DND-41 (cell line): ENCODE data around the gene PCGF3.

Experiments
- ATAC-seq: fragments of 200-7000 bp; cut with Tn5 transposase; 3 replicates; pipeline ENCODE4 v1.9.1; 2021; ENCODE audit warnings: low read depth; ENCODE audit not compliant: insufficient read depth
- DNase-seq: peaks from one replicate; pipeline ENCODE4 v3.0.0-alpha.2; 2020
- H2AFZ ChIP-seq: 2 replicates; pipeline ENCODE4 v1.6.0; 2012; ENCODE audit warnings: low read depth, low read length
- H3K27ac ChIP-seq: 2 replicates; pipeline ENCODE4 v1.5.1; 2012; ENCODE audit warnings: low read length, inconsistent platforms
- H3K27me3 ChIP-seq: fragments of 200-600 bp; sonication (generic); 2 replicates; pipeline ENCODE4 v1.6.0; 2012; ENCODE audit warnings: low read length, mild to moderate bottlenecking, inconsistent platforms; ENCODE audit not compliant: insufficient read depth, poor library complexity
- H3K36me3 ChIP-seq: 2 replicates; pipeline ENCODE4 v1.5.1; 2012; ENCODE audit warnings: low read length, inconsistent platforms; ENCODE audit not compliant: insufficient read depth
- H3K4me1 ChIP-seq: 2 replicates; pipeline ENCODE4 v1.5.1; 2012; ENCODE audit warnings: mild to moderate bottlenecking, low read length; ENCODE audit not compliant: insufficient read depth
- H3K4me2 ChIP-seq: 2 replicates; pipeline ENCODE4 v1.6.0; 2012; ENCODE audit warnings: mild to moderate bottlenecking, moderate library complexity, low read length, inconsistent platforms; ENCODE audit not compliant: insufficient read depth
- H3K4me3 ChIP-seq, 2 experiments: fragments of 200-600 bp in 1 of 2; shearing (Covaris generic) in 1 of 2; 2 replicates each; pipeline ENCODE4 v1.5.1; 2012 to 2016; ENCODE audit warnings: inconsistent platforms in 2 of 2, low read length in 2 of 2, mild to moderate bottlenecking in 2 of 2, low read depth in 1 of 2, moderate library complexity in 1 of 2
- H3K79me2 ChIP-seq: 2 replicates; pipeline ENCODE4 v1.6.0; 2012; ENCODE audit warnings: low read length, inconsistent platforms; ENCODE audit not compliant: insufficient read depth
- H3K9ac ChIP-seq: 2 replicates; pipeline ENCODE4 v1.6.0; 2012; ENCODE audit warnings: low read depth, mild to moderate bottlenecking, inconsistent platforms, low read length, moderate library complexity
- H3K9me3 ChIP-seq: 2 replicates; pipeline ENCODE4 v1.5.1; 2012; ENCODE audit warnings: low read length, moderate library complexity, mild to moderate bottlenecking, inconsistent platforms; ENCODE audit not compliant: insufficient read depth, severe bottlenecking
- H4K20me1 ChIP-seq: 2 replicates; pipeline ENCODE4 v1.6.0; 2012; ENCODE audit warnings: low read length; ENCODE audit not compliant: insufficient read depth
- CTCF ChIP-seq: IDR thresholded peaks from 2 replicates; pipeline ENCODE4 v1.5.1; 2012; ENCODE audit warnings: borderline replicate concordance, low read length, moderate library complexity, mild to moderate bottlenecking; ENCODE audit not compliant: poor library complexity, severe bottlenecking; ENCODE audit errors: extremely low read depth
- EZH2 ChIP-seq: IDR thresholded peaks from 3 replicates; pipeline ENCODE4 v1.6.1; 2012; ENCODE audit warnings: borderline replicate concordance, low read depth, mild to moderate bottlenecking, moderate library complexity, low read length, inconsistent platforms; ENCODE audit not compliant: severe bottlenecking

Gene PCGF3

GRCh38 chr4:744212-744841, 38.7 kb downstream of the PCGF3 start:
- no peaks in the 10 kb centered on the region for H3K27me3 ChIP-seq
- H3K79me2 ChIP-seq: peaks cover 11% of the 10 kb centered on the region
- H3K36me3 ChIP-seq: peaks cover 43% of the 10 kb centered on the region
- DNase-seq (no peak), ATAC-seq (no peak)
- H2AFZ ChIP-seq: no peak overlapping the region
- H3K4me1 ChIP-seq: no peaks in the 10 kb centered on the region
- no peak overlapping the region for H3K4me3 ChIP-seq
- H4K20me1 ChIP-seq: peaks cover 16% of the 10 kb centered on the region
- no peak overlapping the region for H3K9ac ChIP-seq
- H3K9me3 ChIP-seq: no peaks in the 10 kb centered on the region
- TF ChIP-seq EZH2: no peak
- no peak for TF ChIP-seq CTCF
- no peak overlapping the region for H3K4me2 ChIP-seq
- no peak overlapping the region for H3K27ac ChIP-seq

- Histone ChIP-seq H3K27ac (no peak overlapping the region), H3K36me3 (peaks cover 45% of the 10 kb centered on the region), H3K4me2 (no peak overlapping the region), H4K20me1 (peaks cover 28% of the 10 kb centered on the region), H3K79me2 (peaks cover 32% of the 10 kb centered on the region), H3K27me3 (no peaks in the 10 kb centered on the region), H3K9ac (no peak overlapping the region), H3K9me3 (no peaks in the 10 kb centered on the region), H3K4me3 (no peak overlapping the region), H2AFZ (no peak overlapping the region), H3K4me1 (no peaks in the 10 kb centered on the region)
- ATAC-seq: no peak
- TF ChIP-seq CTCF: no peak
- no peak for TF ChIP-seq EZH2
- DNase-seq: no peak
Observed at GRCh38 chr4:747546-748170, 42.0 kb downstream of the PCGF3 start.

GRCh38 chr4:748461-748860, 42.8 kb downstream of the PCGF3 start:
- Histone ChIP-seq H3K27ac (no peak overlapping the region), H2AFZ (no peak overlapping the region), H3K36me3 (peaks cover 44% of the 10 kb centered on the region), H3K9ac (no peak overlapping the region), H3K9me3 (no peaks in the 10 kb centered on the region), H3K4me1 (no peaks in the 10 kb centered on the region), H3K4me2 (no peak overlapping the region), H3K79me2 (peaks cover 36% of the 10 kb centered on the region), H3K27me3 (no peaks in the 10 kb centered on the region), H3K4me3 (no peak overlapping the region), H4K20me1 (peaks cover 27% of the 10 kb centered on the region)
- ATAC-seq: no peak
- DNase-seq: no peak
- TF ChIP-seq EZH2 (no peak), CTCF (no peak)
